K562 (cell line): ENCODE results near the gene USP27X. TPM values are rescaled to one million over a fixed set of nuclear protein-coding genes. Genes with fewer than 3 reads are reported as not detected.

ENCODE experiments used
- AFF4 ChIP-seq: sonication (generic); formaldehyde crosslinking; IDR thresholded peaks from 2 replicates; pipeline ENCODE4 v1.8.0; 2023; ENCODE audit warnings: mild to moderate bottlenecking, missing genetic modification reagents
- BHLHE40 ChIP-seq: IDR thresholded peaks from 2 replicates; pipeline ENCODE4 v1.6.1; 2011; ENCODE audit warnings: low read length, improper control_type of control experiment
- BRF1 ChIP-seq: IDR thresholded peaks from 3 replicates; pipeline ENCODE4 v1.6.1; 2011; ENCODE audit warnings: borderline replicate concordance, mild to moderate bottlenecking; ENCODE audit not compliant: insufficient read length; ENCODE audit errors: extremely low read depth
- CXXC5 ChIP-seq: fragments of 250-450 bp; sonication (Bioruptor Pico); IDR thresholded peaks from 2 replicates; pipeline ENCODE4 v1.8.0; 2022; ENCODE audit warnings: inconsistent platforms, mild to moderate bottlenecking, moderate library complexity
- HMGN3 ChIP-seq: IDR thresholded peaks from 2 replicates; pipeline ENCODE4 v1.6.1; 2011; ENCODE audit warnings: borderline replicate concordance, low read depth, mild to moderate bottlenecking, mixed read lengths, low read length; ENCODE audit not compliant: insufficient read length; ENCODE audit errors: extremely low read depth
- JUNB ChIP-seq: fragments of 450-650 bp; formaldehyde crosslinking; conservative IDR thresholded peaks from 2 replicates; pipeline ENCODE4 v1.4.0; 2020; ENCODE audit warnings: mild to moderate bottlenecking
- MBD1 ChIP-seq: fragments of 250-450 bp; sonication (Bioruptor Pico); IDR thresholded peaks from 2 replicates; pipeline ENCODE4 v1.8.0; 2022; ENCODE audit warnings: inconsistent platforms
- PHF8 ChIP-seq: fragments of 200-600 bp; sonication (generic); IDR thresholded peaks from 2 replicates; pipeline ENCODE4 v1.6.1; 2012; ENCODE audit warnings: mixed run types, mild to moderate bottlenecking, inconsistent platforms, low read length, moderate library complexity, borderline replicate concordance
- SRSF1 ChIP-seq: fragments of 200-400 bp; formaldehyde crosslinking; IDR thresholded peaks from 2 replicates; pipeline ENCODE4 v1.6.1; 2017; ENCODE audit warnings: mild to moderate bottlenecking, low read depth, low read length, moderate library complexity
- THRA ChIP-seq: fragments of 450-650 bp; IDR thresholded peaks from 2 replicates; pipeline ENCODE4 v1.6.1; 2017; ENCODE audit warnings: mild to moderate bottlenecking, moderate library complexity
- ZNF197 ChIP-seq: fragments of 200-800 bp; sonication (Bioruptor generic); IDR thresholded peaks from 2 replicates; pipeline ENCODE4 v1.6.1; 2016; ENCODE audit warnings: low read depth, missing genetic modification characterization, missing compliant biosample characterization
- polyA plus RNA-seq, 8 experiments: library from polyadenylated mRNA; depleted of rRNA in 4 of 8; stranded (reverse) in 5 of 8; unstranded in 3 of 8; fragments of >200 nt; fragmentation: Nextera tagmentation in 2 of 8; fragmentation: Illumina TruSeq in 1 of 8; extraction: Ambion mirVana in 2 of 8; extraction: Trizol in 1 of 8; gene quantifications; 2 replicates each; pipeline versions ENCODE4 v1.2.1 to v1.2.3, GENCODE V29; 2011 to 2014; ENCODE audit warnings: inconsistent platforms in 1 of 8, missing spikeins in 1 of 8
- total RNA-seq, 7 experiments: library from RNA; depleted of rRNA in 6 of 7; stranded (reverse); fragments of >200 nt in 6 of 7; fragmentation: Illumina TruSeq in 2 of 7; extraction: Trizol in 2 of 7; gene quantifications; 2 replicates each; pipeline versions ENCODE4 v1.2.1 to v1.2.3, GENCODE V29; 2011 to 2021; ENCODE audit warnings: low replicate concordance in 1 of 7

The USP27X gene
- total and polyA plus RNA-seq, 9 of the 15 experiments (the other 6 are each of a cell fraction or from before 2014, with no cell fraction given) = 0.15 to 4.7 (median 1.6) TPM

DNA sequence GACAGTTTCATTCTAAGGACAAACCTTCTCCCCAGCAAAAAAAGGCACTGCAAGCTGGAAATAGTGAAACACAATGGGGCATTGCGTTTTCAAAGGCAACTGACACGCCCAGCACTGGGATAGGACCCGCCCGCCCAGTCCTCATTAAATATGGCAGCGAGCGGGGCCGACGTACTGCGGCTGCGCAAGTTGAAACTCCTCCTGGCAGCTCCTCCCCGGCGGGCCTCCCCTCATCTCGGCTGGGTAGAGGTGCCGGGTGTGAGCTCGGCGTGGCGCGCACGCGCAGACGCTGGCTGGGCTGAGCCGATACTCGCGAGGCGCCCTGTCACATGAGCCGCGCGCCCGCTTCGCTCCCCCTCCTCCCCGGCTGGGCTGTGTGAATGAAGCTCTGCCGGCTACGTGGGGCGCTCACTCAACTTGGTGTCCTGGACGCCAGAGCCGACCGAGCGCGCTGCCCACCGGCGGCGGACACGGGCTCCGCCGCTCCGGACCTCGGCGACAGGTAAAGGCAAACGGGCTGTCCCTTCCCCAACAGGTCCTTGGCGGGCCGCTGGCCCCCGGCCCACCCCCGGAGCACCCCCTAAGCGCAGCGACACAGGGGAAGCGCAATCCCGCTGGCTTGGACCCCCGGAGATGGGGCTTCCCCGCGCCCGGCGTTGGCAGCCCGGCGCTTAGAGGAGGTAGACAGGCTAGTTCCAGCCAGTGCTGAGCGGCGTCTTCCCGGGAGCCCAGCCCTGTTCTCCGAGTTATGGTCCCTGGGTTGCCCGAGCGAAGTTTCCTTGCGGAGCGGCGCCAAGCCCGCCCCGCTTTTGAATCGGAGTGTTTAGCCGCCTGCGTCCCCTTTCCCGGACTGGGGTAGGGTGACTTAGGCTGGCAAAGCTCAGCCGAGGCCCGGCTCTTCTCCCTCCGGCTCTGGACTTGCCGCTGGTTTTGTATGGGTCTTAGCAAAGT lies 43.3 kb downstream of the USP27X start, which contains the start of gene CLCN5 (continued):
- TF ChIP-seq HMGN3 (peak; percentile 52), BRF1 (no peak), THRA (no peak), PHF8 (peak; percentile 45; the same call in 1 of the 2 replicates), BHLHE40 (0 out of 2 replicates have a peak, but pooled peaks have one; percentile 19), ZNF197 (CRISPR knock-in tag) (no peak), AFF4 (CRISPR knock-in tag) (no peak), CXXC5 (CRISPR knock-in tag) (peak; percentile 44; the same call in 1 of the 2 replicates), SRSF1 (no peak), MBD1 (no peak), JUNB (CRISPR knock-in tag) (no peak)
